Inflammatory macrophage treated with lipopolysaccharide for 4 hours (primary cell): ENCODE measurements around the gene GPR158.

Experiments
- DNase-seq: peaks from one replicate; pipeline ENCODE4 v3.0.0-alpha.2; 2020

The GPR158 gene

DNA sequence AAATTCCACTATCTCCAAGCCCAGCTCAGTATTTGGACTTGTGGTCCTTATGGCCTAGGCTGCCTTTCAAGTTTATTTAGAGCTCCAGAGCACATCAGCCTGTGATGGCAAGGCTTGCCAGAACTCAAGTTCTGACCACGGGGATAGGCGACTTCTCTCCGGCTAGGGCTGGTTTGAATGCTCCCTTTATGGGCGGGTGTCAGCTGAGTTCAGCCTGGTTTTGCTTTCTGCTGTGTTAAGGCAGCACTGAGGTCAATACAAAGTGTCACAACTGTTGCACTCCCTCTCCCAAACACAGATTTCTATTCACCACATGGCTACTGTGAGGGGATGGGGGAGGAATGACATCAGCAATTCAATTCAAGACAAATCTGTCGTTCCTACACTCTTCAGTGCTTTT lies 441.1 kb downstream of the GPR158 start:
- DNase-seq, result no peak

DNA sequence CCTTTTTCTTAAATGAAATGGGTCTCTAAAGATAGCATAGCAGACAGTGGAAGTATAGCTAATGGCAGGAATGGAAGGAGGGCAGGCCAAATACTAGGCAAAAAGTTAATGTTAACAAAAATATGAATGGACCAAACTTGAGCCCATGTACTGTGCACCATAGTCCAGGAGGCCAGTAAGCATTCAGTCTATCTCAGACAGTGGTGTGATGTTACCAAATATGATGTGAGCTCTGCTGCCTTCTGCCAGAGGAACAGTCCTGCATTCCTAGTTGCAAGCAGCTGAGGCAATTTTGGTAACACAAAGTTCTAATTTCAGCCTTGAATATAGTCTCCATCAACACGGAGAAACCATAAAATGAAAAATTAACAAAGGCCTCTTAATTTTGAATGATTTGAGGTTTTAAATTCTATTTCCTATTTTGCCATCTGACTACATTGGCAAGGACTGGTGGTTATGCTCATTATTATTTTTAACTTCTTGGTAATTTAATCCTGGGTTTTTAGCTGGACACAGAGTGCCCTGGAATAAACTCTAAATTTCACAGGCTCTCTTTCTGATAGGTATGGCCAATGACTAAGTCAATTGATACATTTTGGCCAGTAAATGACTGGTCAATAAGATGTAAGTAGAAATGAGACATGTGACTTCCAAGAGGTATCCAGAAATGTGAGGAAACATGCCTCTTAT lies 442.2 kb downstream of the GPR158 start:
- no peak for DNase-seq

DNA sequence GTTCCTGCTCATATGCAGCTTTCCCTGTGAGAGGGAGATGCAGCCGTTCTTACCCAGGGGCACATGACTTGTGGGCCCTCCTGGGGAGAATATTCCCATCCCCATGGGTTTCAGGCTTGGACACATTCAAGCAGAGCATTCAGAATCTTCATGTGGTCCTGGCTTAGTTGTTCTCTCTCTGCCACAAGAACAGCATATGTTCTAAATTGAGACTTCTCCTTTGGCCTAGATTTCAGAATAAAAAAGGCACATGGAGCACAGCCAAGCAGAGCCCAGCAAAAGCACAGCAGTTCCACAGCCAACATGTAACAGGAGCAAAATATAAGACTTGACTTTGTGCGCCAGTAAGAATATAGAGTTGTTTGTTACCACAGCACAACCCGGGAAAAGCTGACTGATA lies 452.8 kb downstream of the GPR158 start:
- DNase-seq, result no peak

DNA sequence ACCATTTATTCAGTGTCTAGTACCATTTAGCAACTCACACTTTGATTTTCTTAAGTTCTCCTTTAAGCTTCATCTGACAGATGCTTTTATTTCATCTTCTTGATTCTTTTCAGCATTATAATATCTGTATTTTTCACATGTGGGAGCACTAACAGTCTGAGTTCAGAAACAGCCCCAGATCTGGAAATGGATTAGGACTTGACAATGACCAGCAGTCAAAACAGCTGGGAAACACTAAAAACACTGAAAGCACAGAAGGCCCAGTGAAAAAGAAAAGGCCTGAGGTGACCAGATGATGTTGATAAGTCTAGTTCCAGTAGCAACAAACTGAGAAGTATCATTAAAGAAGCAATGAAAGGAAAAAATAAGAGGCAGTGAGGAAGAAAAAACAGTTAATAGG lies 454.5 kb downstream of the GPR158 start:
- no peak for DNase-seq

DNA sequence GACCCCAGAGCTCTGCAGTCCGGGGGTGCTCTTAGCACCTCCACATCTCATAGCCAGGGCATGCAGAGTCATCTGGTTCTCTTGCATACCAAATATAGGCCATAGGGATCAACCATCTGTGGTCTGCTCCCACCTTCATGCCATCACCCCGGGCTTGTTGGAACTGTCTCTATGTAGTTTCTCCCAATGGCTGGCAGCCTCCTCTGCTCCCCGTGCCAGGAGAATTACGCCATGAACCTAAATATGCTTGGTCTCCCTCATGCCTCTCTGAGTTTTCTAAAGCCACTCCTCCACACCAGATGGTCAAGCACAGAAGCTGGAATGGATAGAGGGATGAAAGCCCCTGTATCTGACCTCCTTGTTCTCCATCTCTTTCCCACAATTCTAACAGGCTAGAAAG lies 456.7 kb downstream of the GPR158 start:
- no peak for DNase-seq

DNA sequence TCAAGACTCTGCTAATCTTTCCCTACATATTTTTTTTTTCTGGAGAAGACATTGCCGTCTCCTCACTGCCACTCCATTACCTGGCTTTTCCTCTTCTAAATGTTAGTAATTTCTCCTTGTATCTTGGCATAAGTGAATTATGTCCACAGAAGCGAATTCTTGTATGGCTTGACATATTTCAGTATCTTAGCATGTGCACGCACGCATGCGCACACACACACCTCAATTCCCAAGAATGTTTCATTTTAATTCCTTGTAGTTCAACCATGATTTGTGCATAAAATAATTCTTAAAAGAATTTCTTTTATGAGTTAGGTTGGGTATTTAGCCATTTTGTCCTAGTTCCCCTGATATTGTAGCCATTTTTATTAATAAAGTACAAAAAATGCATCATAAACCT lies 458.0 kb downstream of the GPR158 start:
- DNase-seq, result no peak

DNA sequence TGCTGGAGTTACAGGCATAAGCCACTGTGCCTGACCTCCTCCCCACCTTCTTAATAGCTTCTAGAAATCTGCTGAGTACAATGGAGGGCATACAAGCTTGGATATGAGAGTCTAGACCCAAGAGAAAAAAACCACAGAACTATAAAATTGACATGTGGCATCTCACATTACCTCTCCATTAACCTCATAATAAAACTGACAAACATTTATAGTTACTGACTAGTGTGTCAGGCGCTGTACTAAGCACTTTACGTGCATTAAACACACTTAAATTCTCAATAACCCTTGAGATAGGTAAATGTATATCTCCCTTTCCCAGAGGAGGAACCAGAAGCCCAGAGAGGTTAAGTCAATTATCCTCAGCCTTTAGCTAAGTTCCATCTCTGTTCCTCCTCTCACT lies 458.7 kb downstream of the GPR158 start:
- DNase-seq, result no peak

DNA sequence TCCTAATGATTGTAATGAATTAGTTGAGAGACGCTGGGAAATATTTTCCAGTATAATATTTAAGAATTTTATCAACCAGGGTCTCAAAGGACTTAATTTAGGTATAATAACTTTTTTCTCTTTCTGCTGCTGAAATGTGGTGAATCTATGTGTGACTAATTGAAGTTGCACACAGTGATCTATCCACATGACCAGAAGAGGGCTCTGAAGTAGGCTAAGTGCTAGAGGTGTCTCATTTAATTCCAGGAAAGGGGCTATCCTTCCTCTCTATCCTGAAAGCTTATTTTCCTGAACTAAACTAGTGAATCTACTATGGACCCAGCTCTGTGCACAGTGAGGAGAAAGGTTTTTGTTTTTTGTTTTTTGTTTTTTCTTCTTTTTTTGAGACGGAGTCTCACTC lies 464.8 kb downstream of the GPR158 start:
- DNase-seq, result no peak

DNA sequence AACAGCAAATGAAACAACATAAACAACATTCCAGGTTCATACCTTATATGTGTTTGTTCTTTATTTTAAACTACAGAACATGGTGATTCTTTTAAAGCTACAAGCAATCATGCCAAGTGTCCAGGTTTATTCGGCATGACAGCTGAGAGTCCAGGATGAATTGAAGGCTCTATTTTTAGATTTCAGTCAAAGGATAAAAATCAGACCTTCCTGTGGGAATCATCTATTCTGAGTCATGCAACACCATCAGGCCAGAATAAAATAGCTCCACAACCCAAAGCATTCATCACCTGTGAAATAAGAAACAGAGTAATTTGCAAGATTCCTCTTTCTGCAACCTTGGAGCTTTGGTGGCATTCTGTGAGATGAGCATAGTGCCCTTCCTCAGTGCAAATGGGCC lies 466.8 kb downstream of the GPR158 start:
- DNase-seq, result no peak

DNA sequence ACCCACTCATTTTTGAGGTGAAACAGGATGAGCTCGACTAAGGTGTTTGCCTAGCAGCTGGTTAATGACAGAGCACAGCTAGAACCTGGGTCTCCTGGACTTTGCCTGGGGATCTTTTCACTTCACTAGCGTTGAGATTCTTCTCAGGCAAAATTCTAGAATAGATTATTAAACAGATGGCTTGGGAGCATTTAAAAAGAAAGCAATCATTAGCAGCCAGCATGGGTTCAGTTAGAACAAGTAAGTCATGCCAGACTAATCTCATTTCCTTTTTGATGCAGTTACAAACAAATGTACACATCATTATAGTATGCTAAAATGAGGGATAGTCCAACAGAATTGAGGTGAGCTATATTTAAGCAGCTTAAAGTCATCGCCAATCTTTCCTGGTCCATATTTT lies 467.9 kb downstream of the GPR158 start:
- DNase-seq, result no peak

DNA sequence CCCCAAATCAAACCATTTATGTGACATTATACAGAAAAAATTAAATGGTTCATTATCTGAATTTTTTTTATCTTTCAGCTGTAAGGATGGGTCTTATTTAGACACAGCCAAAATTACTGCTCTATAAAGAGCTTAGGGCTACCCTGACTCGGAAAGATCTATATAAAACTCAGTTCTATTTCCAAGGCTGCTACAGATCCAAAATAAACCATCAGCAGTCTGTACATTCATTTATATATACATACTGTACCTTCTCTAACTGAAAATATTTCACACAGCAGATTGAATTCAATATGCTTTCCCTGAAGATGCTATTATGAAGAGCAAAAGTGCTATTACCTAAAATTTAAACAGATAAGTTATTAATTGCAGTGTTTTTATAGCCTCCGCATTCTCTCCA lies 471.6 kb downstream of the GPR158 start:
- no peak for DNase-seq

DNA sequence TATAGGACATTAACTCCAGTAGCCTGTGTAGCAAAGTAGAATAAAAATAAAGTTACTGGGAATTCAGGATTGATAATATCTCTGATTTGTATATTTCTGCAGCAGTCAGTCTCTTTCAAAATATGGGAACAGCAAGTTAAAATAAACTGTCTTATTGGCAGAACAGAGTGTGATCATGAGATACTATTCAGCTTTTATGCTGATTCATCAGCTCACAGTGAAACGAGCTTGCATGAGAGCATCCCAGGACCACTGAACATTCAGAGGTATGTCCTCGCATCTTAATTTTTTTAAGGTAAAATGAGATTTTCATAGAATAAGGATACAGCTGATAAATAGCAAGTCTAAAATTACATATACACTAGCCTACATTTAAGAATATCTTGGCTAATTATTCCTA lies 476.7 kb downstream of the GPR158 start:
- DNase-seq, result no peak
